HG02623 (cell line): ENCODE results near the gene CD70.
"Not testable (repeated sequence)": the region's sequence is repeated elsewhere in the genome, so short reads cannot be mapped to it uniquely, and the experiment has no call there.

Experiments
- ATAC-seq: cut with Tn5 transposase; IDR thresholded peaks from one replicate; pipeline ENCODE4 v1.9.1; 2021; ENCODE audit warnings: moderate library complexity; ENCODE audit not compliant: unreplicated experiment

The CD70 gene

GRCh38 chr19:6572217-6572616 is 18.7 kb downstream of the CD70 start:
- ATAC-seq: no peak

- ATAC-seq: no peak
Observed at GRCh38 chr19:6571167-6571566, 19.8 kb downstream of the CD70 start.

- no peak for ATAC-seq
Observed at GRCh38 chr19:6570764-6571163, 20.2 kb downstream of the CD70 start.

- no peak for ATAC-seq
Observed at GRCh38 chr19:6568816-6569215, 22.1 kb downstream of the CD70 start.

- no peak for ATAC-seq
Observed at GRCh38 chr19:6568010-6568526, 22.9 kb downstream of the CD70 start.

- not testable (repeated sequence) for ATAC-seq
Observed at GRCh38 chr19:6566727-6567126, 24.2 kb downstream of the CD70 start.

GRCh38 chr19:6564393-6564792 is 26.6 kb downstream of the CD70 start:
- no peak for ATAC-seq

- ATAC-seq: not testable (repeated sequence)
Observed at GRCh38 chr19:6562437-6562836, 28.5 kb downstream of the CD70 start.

- no peak for ATAC-seq
Observed at GRCh38 chr19:6556480-6557195, 34.3 kb downstream of the CD70 start.

GRCh38 chr19:6556043-6556449 is 34.9 kb downstream of the CD70 start:
- ATAC-seq: no peak

GRCh38 chr19:6551607-6552450 is 39.1 kb downstream of the CD70 start:
- ATAC-seq: no peak

- ATAC-seq: no peak
Observed at GRCh38 chr19:6551091-6551490, 39.9 kb downstream of the CD70 start.

- ATAC-seq: not testable (repeated sequence)
Observed at GRCh38 chr19:6550679-6551078, 40.3 kb downstream of the CD70 start.

- ATAC-seq: no peak
Observed at GRCh38 chr19:6543866-6544347, 47.0 kb downstream of the CD70 start.

- no peak for ATAC-seq
Observed at GRCh38 chr19:6540918-6541689, 49.8 kb downstream of the CD70 start.

GRCh38 chr19:6539514-6539913 is 51.4 kb downstream of the CD70 start:
- no peak for ATAC-seq
